IPS-NIHi7 (cell line): ENCODE measurements around the gene PCDHA5.
"Not testable (repeated sequence)": the region's sequence is repeated elsewhere in the genome, so short reads cannot be mapped to it uniquely, and the experiment has no call there.

Experiments
- DNase-seq: peaks from one replicate; pipeline ENCODE4 v3.0.0; 2012; ENCODE audit warnings: mixed read lengths; ENCODE audit errors: extremely low spot score

PCDHA5 gene

DNA sequence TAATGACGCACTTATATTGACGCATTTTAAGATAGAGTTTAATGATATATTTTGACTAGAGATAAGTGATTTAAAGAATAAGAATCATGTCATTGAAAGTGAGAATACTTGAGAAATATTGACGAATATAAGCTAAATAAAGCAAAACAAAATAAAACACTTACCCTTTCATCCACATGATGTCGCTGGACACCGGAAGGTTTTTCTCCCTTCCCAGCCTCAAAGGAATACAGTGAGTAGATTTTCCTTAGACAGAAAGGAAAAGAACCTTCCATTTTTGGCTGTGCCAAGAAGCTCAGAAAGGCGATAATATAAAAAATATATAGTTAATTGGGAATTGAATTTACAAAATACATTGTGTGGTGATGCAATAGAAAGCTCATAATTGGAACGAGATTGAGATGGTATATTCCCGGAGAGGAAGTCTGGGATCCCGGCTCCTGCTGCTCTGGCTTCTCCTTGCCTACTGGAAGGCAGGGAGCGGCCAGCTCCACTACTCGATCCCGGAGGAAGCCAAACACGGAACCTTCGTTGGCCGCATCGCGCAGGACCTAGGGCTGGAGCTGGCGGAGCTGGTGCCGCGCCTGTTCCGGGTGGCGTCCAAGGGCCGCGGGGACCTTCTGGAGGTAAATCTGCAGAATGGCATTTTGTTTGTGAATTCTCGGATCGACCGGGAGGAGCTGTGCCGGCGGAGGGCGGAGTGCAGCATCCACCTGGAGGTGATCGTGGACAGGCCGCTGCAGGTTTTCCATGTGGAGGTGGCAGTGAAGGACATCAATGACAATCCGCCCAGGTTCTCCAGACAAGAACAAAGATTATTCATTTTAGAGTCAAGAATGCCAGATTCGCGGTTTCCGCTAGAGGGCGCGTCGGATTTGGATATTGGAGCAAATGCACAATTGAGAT, at the start of gene PCDHA5:
TSS of gene PCDHA5 (plus strand) at position 239 of the 906 bp plus-strand sequence.
- DNase-seq: no peak

DNA sequence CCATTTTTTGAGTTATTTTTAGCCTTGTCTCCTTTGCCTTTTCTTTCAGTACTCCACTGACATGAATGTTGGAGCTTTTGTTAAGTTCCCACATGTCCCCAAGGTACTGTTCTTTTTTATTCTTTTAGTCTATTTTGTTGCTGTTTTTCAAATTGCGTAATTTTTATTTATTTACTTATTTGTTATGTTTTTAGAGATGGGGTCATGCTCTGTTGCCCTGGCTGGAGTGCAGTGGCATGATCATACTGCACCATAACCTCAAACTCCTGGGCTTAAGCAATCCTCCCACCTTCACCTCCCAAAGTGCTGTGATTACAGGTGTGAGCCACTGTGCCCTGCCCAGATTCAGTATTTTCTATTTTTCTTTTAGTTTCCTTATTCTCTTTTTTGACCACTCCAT, 40.9 kb upstream of the PCDHA5 start:
- DNase-seq: no peak

DNA sequence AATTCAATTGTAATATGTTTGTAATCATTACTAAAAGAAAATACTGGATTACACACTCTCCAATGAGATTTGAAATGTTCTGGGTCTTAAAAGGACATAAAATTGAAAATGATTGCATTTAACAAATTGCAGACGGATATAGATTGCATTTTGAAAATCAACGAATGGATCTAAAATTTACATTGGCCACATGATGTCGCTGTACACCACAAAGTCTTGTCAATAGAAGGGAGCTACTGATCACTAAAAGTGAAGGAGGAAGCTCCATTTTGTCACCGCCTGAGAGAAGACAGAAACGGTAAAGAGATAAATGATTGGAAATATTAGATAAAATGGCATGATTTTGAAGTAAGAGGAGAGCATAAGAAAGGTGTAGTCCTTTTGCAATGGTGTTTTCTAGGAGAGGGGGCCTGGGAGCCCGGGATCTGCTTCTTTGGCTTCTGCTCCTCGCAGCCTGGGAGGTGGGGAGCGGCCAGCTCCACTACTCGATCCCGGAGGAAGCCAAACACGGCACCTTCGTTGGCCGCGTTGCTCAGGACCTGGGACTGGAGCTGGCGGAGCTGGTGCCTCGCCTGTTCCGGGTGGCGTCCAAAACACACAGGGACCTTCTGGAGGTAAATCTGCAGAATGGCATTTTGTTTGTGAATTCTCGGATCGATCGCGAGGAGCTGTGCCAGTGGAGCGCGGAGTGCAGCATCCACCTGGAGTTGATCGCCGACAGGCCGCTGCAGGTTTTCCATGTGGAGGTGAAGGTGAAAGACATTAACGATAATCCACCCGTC, 35.3 kb upstream of the PCDHA5 start, which contains the start of gene PCDHA1:
TSS of gene PCDHA1 (plus strand) at position 236 of the 782 bp plus-strand sequence.
- DNase-seq: peak; percentile 31

DNA sequence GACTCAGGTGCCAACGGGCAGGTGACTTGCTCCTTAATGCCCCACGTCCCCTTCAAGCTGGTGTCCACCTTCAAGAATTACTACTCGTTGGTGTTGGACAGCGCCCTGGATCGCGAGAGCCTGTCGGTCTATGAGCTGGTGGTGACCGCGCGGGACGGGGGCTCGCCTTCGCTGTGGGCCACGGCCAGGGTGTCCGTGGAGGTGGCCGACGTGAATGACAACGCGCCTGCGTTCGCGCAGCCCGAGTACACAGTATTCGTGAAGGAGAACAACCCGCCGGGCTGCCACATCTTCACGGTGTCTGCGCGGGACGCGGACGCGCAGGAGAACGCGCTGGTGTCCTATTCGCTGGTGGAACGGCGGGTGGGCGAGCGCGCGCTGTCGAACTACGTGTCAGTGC, 34.0 kb upstream of the PCDHA5 start:
- DNase-seq: not testable (repeated sequence)

DNA sequence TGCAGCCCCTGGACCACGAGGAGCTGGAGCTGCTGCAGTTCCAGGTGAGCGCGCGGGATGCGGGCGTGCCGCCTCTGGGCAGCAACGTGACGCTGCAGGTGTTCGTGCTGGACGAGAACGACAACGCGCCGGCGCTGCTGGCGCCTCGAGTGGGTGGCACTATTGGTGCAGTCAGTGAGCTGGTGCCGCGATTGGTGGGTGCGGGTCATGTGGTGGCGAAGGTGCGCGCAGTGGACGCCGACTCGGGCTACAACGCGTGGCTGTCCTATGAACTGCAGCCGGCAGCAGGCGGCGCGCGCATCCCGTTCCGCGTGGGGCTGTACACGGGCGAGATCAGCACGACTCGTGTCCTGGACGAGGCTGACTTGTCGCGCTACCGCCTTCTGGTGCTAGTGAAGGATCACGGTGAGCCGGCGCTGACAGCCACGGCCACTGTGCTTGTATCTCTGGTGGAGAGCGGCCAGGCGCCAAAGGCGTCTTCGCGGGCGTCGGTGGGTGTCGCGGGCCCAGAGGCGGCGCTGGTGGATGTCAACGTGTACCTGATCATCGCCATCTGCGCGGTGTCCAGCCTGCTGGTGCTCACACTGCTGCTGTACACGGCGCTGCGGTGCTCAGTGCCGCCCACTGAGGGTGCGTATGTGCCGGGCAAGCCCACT, 33.4 kb upstream of the PCDHA5 start:
- not testable (repeated sequence) for DNase-seq

DNA sequence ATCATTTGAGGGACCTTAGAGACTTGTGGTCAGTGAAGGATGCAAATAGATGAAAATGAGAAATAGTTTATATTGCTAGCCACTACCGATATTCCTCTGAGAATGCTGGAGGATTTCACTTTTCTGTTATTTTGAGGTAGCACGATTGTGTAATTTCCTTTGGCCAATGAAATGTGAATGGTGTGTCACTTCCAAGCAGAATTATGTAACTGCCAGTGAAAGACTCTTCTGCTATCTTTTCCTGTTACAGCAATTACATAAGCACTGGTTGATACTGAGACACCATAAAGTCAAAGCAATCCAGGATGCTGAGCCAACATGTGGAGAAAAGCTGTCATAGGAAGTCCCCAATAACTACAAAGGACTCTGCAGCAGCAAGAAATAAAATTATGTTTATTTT, 30.3 kb upstream of the PCDHA5 start:
- DNase-seq: no peak

DNA sequence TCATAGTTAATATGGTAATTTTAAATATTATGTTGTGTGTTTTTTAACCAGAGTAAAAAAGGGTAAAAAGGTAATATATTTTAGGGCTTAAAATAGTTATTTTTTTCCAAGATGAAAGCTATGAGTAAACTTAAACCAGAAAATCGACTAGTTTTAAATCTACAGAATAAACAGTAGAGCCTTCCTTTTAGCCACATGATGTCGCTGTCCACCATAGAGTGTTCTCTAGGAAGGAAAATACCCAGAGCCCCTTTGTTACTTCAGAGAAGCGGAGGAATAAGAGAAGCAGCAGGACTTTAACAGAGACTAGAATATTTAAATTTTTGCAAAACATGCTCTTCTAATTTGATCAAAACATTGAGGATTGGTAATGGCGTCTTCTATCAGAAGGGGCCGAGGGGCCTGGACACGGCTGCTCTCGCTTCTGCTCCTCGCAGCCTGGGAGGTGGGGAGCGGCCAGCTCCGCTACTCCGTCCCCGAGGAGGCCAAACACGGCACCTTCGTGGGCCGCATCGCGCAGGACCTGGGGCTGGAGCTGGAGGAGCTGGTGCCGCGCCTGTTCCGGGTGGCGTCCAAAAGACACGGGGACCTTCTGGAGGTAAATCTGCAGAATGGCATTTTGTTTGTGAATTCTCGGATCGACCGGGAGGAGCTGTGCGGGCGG, 26.7 kb upstream of the PCDHA5 start, which contains the start of gene PCDHA2:
TSS of gene PCDHA2 (plus strand) at position 258 of the 664 bp plus-strand sequence.
- DNase-seq: peak; percentile 38

DNA sequence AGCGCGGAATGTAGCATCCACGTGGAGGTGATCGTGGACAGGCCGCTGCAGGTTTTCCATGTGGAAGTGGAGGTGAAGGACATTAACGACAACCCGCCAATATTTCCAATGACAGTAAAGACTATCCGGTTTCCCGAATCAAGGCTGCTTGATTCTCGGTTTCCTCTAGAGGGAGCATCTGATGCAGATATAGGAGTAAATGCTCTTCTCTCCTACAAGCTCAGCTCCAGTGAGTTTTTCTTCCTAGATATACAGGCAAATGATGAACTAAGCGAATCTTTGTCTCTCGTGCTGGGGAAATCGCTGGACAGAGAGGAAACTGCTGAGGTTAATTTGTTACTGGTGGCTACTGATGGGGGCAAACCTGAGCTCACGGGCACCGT, 26.2 kb upstream of the PCDHA5 start:
- DNase-seq: peak; percentile 59

DNA sequence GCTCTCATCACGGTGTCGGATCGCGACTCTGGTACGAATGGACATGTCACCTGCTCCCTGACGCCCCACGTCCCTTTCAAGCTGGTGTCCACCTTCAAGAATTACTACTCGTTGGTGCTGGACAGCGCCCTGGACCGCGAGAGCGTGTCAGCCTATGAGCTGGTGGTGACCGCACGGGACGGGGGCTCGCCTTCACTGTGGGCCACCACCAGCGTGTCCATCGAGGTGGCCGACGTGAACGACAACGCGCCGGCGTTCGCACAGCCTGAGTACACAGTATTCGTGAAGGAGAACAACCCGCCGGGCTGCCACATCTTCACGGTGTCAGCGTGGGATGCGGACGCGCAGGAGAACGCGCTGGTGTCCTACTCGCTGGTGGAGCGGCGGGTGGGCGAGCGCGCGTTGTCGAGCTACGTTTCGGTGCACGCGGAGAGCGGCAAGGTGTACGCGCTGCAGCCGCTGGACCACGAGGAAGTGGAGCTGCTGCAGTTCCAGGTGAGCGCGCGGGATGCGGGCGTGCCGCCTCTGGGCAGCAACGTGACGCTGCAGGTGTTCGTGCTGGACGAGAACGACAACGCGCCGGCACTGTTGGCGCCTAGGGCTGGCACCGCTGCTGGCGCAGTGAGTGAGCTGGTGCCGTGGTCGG, 25.2 kb upstream of the PCDHA5 start:
- not testable (repeated sequence) for DNase-seq

DNA sequence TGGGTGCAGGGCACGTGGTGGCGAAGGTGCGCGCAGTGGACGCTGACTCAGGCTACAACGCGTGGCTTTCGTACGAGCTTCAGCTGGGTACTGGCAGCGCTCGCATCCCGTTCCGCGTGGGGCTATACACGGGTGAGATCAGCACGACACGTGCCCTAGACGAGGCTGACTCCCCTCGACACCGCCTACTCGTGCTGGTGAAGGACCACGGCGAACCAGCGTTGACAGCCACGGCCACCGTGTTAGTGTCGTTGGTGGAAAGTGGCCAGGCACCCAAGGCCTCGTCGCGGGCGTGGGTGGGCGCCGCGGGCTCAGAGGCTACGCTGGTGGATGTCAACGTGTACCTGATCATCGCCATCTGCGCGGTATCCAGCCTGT, 24.7 kb upstream of the PCDHA5 start:
- DNase-seq: no peak

DNA sequence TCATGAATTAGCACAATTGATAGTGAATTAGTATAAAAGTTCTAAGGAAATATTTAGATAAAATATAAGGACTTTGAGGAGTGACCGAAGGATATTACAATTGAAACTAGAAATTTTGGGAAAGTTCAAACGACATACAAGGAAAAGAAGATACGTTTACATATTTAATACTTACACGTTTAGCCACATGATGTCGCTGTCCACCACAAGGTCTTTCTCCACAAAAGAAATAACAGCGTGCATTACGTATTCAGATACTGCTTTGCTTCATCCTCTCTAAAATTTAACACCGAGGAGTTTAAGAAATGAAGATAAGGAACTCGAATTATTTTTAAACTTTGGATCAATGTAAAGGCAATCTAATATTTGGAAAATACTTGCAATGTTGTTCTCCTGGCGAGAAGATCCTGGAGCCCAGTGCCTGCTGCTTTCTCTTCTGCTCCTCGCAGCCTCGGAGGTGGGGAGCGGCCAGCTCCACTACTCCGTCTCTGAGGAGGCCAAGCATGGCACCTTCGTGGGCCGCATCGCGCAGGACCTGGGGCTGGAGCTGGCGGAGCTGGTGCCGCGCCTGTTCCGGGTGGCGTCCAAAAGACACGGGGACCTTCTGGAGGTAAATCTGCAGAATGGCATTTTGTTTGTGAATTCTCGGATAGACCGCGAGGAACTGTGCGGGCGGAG, 20.5 kb upstream of the PCDHA5 start, which contains the start of gene PCDHA3:
TSS of gene PCDHA3 (plus strand) at position 242 of the 678 bp plus-strand sequence.
- DNase-seq: no peak

DNA sequence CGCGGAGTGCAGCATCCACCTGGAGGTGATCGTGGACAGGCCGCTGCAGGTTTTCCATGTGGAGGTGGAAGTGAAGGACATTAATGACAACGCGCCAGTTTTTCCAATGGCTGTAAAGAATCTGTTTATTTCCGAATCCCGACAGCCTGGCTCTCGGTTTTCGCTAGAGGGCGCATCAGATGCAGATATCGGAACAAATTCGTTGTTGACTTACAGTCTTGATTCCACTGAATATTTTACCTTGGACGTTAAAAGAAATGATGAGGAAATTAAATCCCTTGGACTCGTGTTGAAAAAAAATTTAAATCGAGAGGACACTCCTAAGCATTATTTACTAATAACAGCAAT, 19.9 kb upstream of the PCDHA5 start:
- DNase-seq: no peak

DNA sequence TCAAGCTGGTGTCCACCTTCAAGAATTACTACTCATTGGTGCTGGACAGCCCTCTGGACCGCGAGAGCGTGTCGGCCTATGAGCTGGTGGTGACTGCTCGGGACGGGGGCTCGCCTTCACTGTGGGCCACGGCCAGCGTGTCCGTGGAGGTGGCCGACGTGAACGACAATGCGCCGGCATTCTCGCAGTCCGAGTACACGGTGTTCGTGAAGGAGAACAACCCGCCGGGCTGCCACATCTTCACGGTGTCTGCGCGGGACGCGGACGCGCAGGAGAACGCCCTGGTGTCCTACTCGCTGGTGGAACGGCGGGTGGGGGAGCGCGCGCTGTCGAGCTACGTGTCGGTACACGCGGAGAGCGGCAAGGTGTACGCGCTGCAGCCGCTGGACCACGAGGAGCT, 19.0 kb upstream of the PCDHA5 start:
- not testable (repeated sequence) for DNase-seq

DNA sequence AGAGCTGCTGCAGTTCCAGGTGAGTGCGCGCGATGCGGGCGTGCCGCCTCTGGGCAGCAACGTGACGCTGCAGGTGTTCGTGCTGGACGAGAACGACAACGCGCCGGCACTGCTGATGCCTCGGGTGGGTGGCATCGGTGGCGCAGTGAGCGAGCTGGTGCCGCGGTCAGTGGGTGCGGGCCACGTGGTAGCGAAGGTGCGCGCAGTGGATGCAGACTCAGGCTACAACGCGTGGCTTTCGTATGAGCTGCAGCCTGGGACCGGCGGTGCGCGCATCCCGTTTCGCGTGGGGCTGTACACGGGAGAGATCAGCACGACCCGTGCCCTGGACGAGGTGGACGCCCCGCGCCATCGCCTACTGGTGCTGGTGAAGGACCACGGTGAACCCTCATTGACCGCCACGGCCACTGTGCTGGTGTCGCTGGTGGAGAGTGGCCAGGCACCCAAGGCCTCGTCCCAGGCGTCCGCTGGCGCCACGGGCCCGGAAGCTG, 18.6 kb upstream of the PCDHA5 start:
- DNase-seq: no peak

DNA sequence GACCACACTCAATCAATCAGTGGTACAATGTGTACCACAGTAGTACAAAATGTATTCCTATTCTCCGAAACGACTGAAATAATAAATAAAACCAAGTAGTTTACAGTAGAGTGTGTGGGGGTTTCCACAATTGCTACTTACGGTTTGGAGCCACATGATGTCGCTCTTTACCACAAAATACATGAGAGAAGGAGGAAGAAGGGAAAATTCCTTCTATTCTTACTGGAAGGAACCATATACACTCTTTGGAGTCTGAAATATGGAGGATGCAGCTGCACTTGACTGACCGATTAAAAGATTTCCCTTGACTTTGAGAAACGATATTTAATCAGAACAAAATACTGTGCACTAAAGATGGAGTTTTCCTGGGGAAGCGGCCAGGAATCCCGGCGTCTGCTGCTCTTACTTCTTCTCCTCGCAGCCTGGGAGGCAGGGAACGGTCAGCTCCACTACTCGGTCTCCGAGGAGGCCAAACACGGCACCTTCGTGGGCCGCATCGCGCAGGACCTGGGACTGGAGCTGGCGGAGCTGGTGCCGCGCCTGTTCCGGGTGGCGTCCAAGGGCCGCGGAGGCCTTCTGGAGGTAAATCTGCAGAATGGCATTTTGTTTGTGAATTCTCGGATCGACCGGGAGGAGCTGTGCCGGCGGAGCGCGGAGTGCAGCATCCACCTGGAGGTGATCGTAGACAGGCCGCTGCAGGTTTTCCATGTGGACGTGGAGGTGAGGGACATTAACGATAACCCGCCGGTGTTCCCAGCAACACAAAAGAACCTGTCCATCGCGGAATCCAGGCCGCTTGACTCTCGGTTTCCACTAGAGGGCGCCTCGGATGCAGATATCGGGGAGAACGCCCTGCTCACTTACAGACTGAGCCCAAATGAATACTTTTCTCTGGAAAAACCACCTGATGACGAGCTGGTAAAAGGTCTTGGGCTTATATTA, 14.3 kb upstream of the PCDHA5 start, which contains the start of gene PCDHA4:
TSS of gene PCDHA4 (plus strand) at position 235 of the 942 bp plus-strand sequence.
- peak; percentile 57 for DNase-seq

DNA sequence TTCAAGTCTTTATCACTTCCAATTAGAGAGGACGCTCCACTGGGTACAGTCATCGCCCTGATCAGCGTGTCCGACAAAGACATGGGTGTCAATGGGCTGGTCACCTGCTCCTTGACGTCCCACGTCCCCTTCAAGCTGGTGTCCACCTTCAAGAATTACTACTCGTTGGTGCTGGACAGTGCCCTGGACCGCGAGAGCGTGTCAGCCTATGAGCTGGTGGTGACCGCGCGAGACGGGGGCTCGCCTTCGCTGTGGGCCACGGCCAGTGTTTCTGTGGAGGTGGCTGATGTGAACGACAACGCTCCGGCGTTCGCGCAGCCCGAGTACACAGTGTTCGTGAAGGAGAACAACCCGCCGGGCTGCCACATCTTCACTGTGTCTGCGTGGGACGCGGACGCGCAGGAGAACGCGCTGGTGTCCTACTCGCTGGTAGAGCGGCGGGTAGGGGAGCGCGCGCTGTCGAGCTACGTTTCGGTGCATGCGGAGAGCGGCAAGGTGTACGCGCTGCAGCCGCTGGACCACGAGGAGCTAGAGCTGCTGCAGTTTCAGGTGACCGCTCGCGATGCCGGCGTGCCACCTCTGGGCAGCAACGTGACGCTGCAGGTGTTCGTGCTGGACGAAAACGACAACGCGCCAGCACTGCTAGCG, 13.0 kb upstream of the PCDHA5 start:
- DNase-seq: not testable (repeated sequence)

DNA sequence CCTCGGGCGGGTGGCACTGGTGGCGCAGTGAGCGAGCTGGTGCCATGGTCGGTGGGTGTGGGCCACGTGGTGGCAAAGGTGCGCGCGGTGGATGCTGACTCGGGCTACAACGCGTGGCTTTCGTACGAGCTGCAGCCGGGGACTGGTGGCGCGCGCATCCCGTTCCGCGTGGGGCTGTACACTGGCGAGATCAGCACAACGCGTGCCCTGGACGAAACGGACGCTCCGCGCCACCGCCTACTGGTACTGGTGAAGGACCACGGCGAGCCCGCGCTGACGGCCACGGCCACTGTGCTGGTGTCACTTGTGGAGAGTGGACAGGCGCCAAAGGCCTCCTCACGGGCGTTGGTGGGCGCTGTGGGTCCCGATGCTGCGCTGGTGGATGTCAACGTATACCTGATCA, 12.5 kb upstream of the PCDHA5 start:
- no peak for DNase-seq

DNA sequence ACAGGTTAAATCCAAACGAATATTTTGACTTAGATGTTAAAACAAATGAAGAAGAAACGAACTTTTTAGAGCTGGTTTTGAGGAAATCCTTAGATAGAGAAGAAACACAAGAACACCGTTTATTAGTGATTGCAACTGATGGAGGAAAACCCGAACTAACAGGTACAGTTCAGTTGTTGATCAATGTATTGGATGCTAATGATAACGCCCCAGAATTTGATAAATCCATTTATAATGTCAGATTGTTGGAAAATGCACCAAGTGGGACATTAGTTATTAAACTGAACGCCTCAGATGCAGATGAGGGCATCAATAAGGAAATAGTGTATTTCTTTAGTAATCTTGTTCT, 842 bp downstream of the PCDHA5 start:
- no peak for DNase-seq

DNA sequence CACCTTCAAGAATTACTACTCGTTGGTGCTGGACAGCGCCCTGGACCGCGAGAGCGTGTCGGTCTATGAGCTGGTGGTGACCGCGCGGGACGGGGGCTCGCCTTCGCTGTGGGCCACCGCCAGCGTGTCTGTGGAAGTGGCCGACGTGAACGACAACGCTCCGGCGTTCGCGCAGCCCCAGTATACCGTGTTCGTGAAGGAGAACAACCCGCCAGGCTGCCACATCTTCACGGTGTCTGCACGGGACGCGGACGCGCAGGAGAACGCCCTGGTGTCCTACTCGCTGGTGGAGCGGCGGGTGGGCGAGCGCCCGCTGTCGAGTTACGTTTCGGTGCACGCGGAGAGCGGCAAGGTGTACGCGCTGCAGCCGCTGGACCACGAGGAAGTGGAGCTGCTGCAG, 1.6 kb downstream of the PCDHA5 start:
- DNase-seq: not testable (repeated sequence)
